ENCODE data around the gene RND2. TPM values are rescaled to one million over a fixed set of nuclear protein-coding genes. Genes with fewer than 3 reads are reported as not detected.
A peak's percentile ranks its signal among the peaks of the same experiment; 100 is the strongest.
"Not testable (repeated sequence)": the region's sequence is repeated elsewhere in the genome, so short reads cannot be mapped to it uniquely, and the experiment has no call there.

RND2 gene, protein sequence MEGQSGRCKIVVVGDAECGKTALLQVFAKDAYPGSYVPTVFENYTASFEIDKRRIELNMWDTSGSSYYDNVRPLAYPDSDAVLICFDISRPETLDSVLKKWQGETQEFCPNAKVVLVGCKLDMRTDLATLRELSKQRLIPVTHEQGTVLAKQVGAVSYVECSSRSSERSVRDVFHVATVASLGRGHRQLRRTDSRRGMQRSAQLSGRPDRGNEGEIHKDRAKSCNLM
- polyA plus RNA-seq (2011; rRNA removed) (0.89 and 1.3 TPM in 2 replicates), polyA minus RNA-seq (2011; rRNA and poly(A)+ RNA removed) (0.46 and 0.71 TPM in 2 replicates)

DNA sequence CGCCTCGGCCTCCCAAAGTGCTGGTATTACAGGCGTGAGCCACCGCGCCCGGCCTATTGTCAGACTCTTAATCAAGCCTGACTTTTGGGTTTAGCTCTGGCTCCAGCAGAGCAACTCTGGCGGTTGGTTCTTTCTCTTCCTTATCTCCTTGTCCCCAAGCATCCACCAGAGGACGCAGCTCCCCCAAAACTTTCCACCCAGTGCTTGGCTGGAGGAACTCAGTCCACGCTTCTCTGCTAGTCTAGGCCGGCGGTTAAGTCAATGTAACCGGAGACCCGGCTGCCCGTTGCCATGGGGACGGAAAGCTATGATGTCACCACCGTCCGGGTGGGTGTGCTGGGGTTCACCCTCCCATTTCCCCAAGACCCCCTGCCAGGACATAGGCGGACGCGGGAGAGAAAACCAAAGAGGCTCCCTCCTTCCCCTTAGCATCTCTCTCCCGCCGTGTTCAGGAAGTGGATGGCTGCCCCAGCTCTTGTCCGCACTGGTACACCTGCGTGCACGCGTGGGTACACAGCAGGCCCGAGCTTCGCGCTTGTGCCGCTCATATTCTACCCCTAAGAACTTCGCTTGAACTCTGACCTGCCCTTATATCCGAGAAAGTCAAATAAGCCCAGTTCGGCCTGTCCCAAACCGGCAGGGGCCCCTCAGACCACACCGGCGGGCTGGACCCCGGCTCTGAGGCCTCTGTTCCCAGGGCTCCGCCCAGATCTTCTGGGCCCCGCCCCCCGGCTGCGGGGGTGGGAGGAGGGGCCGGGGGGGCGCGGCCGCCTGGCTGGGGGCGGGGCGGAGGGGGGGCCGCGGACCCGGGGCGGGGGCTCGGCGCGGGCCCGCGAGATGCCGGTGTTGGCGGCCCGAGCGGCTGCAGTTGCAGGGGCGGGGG lies at the start of gene RND2:
Gene RND2 (plus strand): TSS at position 825 of the 883 bp plus-strand sequence. CDS start 117 bp downstream, outside the sequence.
- TF ChIP-seq, protein P1, sequence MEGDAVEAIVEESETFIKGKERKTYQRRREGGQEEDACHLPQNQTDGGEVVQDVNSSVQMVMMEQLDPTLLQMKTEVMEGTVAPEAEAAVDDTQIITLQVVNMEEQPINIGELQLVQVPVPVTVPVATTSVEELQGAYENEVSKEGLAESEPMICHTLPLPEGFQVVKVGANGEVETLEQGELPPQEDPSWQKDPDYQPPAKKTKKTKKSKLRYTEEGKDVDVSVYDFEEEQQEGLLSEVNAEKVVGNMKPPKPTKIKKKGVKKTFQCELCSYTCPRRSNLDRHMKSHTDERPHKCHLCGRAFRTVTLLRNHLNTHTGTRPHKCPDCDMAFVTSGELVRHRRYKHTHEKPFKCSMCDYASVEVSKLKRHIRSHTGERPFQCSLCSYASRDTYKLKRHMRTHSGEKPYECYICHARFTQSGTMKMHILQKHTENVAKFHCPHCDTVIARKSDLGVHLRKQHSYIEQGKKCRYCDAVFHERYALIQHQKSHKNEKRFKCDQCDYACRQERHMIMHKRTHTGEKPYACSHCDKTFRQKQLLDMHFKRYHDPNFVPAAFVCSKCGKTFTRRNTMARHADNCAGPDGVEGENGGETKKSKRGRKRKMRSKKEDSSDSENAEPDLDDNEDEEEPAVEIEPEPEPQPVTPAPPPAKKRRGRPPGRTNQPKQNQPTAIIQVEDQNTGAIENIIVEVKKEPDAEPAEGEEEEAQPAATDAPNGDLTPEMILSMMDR (IDR thresholded peaks at IDR 0.05; ENCODE audit: insufficient read depth, low read depth, low read length), result peak; percentile 90
- Histone ChIP-seq H3K36me3 (ENCODE audit: control insufficient read depth, insufficient read depth, low read length) (no peaks in the 10 kb centered on the region), H3K27me3 (ENCODE audit: control insufficient read depth, insufficient read depth, low read length) (peaks cover 2% of the 10 kb centered on the region; the same call in 1 of the 2 replicates), H3K4me3 (ENCODE audit: low read depth, low read length) (peak within 1 kb of the TSS; percentile 50)
- ChIA-PET POLR2A (interaction anchor here (0.8 kb wide), 3 partner anchors 100 to 343 kb away, joined by 3 read pairs; partner anchors contain the start of gene BRCA1), CTCF (interaction anchor here (0.6 to 1.9 kb wide), 25 partner anchors 9 to 332 kb away, joined by 3 to 12 read pairs (median 5); partner anchors contain the start of genes BRCA1 and TMEM106A)
- peak; percentile 72 for DNase-seq (ENCODE audit: low read depth)

GRCh38 chr17:42975265-42975664 lies 49.8 kb upstream of the RND2 start:
- TF ChIP-seq, protein P1 (IDR thresholded peaks at IDR 0.05; ENCODE audit: insufficient read depth, low read depth, low read length), result no peak
- DNase-seq (ENCODE audit: low read depth), result no peak
- Histone ChIP-seq H3K36me3 (ENCODE audit: control insufficient read depth, insufficient read depth, low read length) (no peaks in the 10 kb centered on the region), H3K27me3 (ENCODE audit: control insufficient read depth, insufficient read depth, low read length) (no peaks in the 10 kb centered on the region), H3K4me3 (ENCODE audit: low read depth, low read length) (no peak overlapping the region)
- CTCF ChIA-PET, result interaction anchor here (0.8 kb wide), 1 partner anchor 24 kb away, joined by 3 read pairs; no protein-coding TSS in a partner anchor
- POLR2A ChIA-PET, result no interaction called here

GRCh38 chr17:42975701-42976100 lies 49.3 kb upstream of the RND2 start:
- H3K4me3 ChIP-seq (ENCODE audit: low read depth, low read length); POLR2A ChIA-PET; H3K27me3 ChIP-seq (ENCODE audit: control insufficient read depth, insufficient read depth, low read length); CTCF ChIA-PET; DNase-seq (ENCODE audit: low read depth); H3K36me3 ChIP-seq (ENCODE audit: control insufficient read depth, insufficient read depth, low read length): not testable (repeated sequence)

GRCh38 chr17:42979511-42980273 lies 45.3 kb upstream of the RND2 start, which contains the start of gene PTGES3L:
TSS of gene PTGES3L (minus strand) at chr17:42980080. CDS start at chr17:42980053, 27 bp downstream.
- ChIA-PET POLR2A (interaction anchor here (1.3 kb wide), 1 partner anchor 18 kb away, joined by 3 read pairs; no protein-coding TSS in a partner anchor), CTCF (interaction anchor here (0.7 kb wide), 2 partner anchors 55 to 899 kb away, joined by 3 read pairs; no protein-coding TSS in a partner anchor)
- Histone ChIP-seq H3K36me3 (ENCODE audit: control insufficient read depth, insufficient read depth, low read length) (no peaks in the 10 kb centered on the region; the same call in 1 of the 2 replicates), H3K4me3 (ENCODE audit: low read depth, low read length) (peak within 1 kb of the TSS; percentile 99), H3K27me3 (ENCODE audit: control insufficient read depth, insufficient read depth, low read length) (no peaks in the 10 kb centered on the region)
- no peak for DNase-seq (ENCODE audit: low read depth)
- TF ChIP-seq, protein P1 (IDR thresholded peaks at IDR 0.05; ENCODE audit: insufficient read depth, low read depth, low read length), result 0 out of 2 replicates have a peak, but pooled peaks have one; percentile 8

- H3K36me3 ChIP-seq (ENCODE audit: control insufficient read depth, insufficient read depth, low read length), result no peaks in the 10 kb centered on the region; the same call in 1 of the 2 replicates
- no peaks in the 10 kb centered on the region for H3K27me3 ChIP-seq (ENCODE audit: control insufficient read depth, insufficient read depth, low read length)
- DNase-seq (ENCODE audit: low read depth), result peak; percentile 27
- H3K4me3 ChIP-seq (ENCODE audit: low read depth, low read length), result peak within 1 kb of the TSS; percentile 99
- ChIA-PET POLR2A (interaction anchor here (1.3 kb wide), 1 partner anchor 18 kb away, joined by 3 read pairs; no protein-coding TSS in a partner anchor), CTCF (interaction anchor here (0.7 kb wide), 2 partner anchors 56 to 898 kb away, joined by 3 read pairs; no protein-coding TSS in a partner anchor)
- TF ChIP-seq, protein P1 (IDR thresholded peaks at IDR 0.05; ENCODE audit: insufficient read depth, low read depth, low read length), result no peak
Measured at GRCh38 chr17:42980274-42980765, 44.7 kb upstream of the RND2 start, which contains the start of gene RUNDC1. TSS of gene RUNDC1 (plus strand) at chr17:42980565. CDS start at chr17:42980577, 12 bp downstream.

Measured in BJ (cell line).